GM13976 (cell line): Measurements from ENCODE around the gene RFTN1.

Source experiments
- DNase-seq: peaks from one replicate; pipeline ENCODE4 v3.0.0; 2012; ENCODE audit warnings: low spot score
- CTCF ChIP-seq: IDR thresholded peaks from 2 replicates; pipeline ENCODE4 v1.5.1; 2012; ENCODE audit warnings: borderline replicate concordance, mild to moderate bottlenecking; ENCODE audit not compliant: insufficient read depth; ENCODE audit errors: extremely low read depth, missing control alignments, control extremely low read depth
- in situ Hi-C: fragments of 300-500 bp; cut with MboI; formaldehyde crosslinking; loops from one replicate; pipeline ENCODE4 v1.12.0; 2022; ENCODE audit warnings: low sequenced_read_pairs, mixed read lengths, inconsistent platforms; ENCODE audit not compliant: unreplicated experiment

RFTN1 gene

DNA sequence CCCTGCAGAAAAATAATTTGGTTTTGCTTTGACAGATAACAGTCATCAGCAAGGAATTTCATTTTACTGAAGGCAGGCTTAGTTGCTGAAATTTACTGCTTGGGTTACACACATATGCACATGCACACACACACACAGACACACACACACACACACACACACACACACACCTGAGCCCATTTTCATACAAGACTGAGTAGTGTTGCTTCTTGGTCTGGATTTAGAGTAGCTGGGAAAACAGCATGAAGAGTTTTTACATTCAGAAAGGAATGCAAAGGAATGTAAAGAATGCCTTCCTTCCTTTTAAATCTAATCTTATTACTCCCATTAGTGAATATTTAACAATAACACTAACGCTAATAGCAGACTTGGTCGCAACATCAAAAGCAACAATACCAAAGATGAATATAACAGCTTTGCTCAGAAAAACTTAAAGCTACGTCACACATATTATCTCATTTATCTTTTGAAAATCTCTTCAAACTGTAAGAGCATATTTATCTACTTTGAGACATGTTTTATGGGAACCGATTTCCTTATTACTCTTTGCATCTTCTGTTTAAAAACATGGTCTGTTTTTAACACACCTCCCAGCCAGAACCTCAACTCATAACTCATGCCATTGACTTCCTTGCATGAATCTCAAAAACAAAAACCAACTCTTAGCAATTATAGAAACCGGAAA is 32.5 kb downstream of the RFTN1 start:
- no peak for DNase-seq
- no peak for TF ChIP-seq CTCF
- in situ Hi-C loops, result no loop called here

DNA sequence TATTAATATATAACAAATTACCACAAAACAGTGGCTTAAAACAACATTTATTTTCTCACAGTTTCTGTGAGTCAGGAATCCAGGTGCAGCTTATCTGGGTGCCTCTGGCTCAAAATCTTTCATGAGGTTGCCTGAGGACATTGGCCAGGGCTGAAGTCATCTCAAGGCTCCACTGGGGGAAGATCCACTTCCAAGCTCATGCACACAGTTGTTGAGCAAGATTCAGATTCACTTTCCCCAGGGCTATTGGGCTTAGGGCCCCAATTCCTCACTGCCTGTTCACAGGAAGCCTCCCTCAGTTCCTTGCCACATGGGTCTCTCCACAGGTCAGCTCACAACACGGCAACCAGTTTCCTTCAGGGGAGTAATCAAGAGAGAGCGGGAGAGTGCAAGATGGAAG is 35.0 kb downstream of the RFTN1 start:
- no peak for TF ChIP-seq CTCF
- in situ Hi-C loops, result no loop called here
- DNase-seq, result no peak

GRCh38 chr3:16477521-16477920 is 36.0 kb downstream of the RFTN1 start:
- in situ Hi-C loops, result no loop called here
- DNase-seq, result no peak
- TF ChIP-seq CTCF, result no peak

- in situ Hi-C loops, result no loop called here
- no peak for TF ChIP-seq CTCF
- no peak for DNase-seq
Observed at GRCh38 chr3:16477056-16477455, 36.4 kb downstream of the RFTN1 start.

DNA sequence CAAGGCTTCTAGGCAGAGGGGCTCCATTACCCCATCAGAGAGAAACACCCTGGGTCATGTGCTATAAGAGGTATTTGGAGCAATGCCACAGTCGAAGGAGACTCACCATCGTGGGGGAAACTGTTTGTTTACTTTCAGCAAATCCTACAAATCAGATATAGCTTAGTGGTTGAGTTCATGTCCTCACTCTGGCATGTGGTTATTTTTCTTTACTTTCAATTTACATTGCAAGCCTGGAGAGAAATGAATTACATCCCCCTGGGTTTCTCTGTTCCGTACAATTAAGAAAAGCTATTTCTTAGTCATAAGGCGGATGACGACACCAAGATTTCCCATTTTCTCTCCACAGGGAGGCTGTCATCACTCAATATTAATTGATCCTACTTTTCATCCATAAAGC is 36.9 kb downstream of the RFTN1 start:
- in situ Hi-C loops, result no loop called here
- no peak for DNase-seq
- no peak for TF ChIP-seq CTCF

GRCh38 chr3:16475766-16476165 is 37.7 kb downstream of the RFTN1 start:
- DNase-seq, result no peak
- no peak for TF ChIP-seq CTCF
- in situ Hi-C loops, result no loop called here
